GM18870 (cell line): Measurements from ENCODE around the gene PTPRD.
"Not testable (repeated sequence)": the region's sequence is repeated elsewhere in the genome, so short reads cannot be mapped to it uniquely, and the experiment has no call there.

Source experiments
- ATAC-seq: cut with Tn5 transposase; IDR thresholded peaks from one replicate; pipeline ENCODE4 v1.9.1; 2021; ENCODE audit warnings: moderate library complexity; ENCODE audit not compliant: unreplicated experiment

Gene PTPRD

DNA sequence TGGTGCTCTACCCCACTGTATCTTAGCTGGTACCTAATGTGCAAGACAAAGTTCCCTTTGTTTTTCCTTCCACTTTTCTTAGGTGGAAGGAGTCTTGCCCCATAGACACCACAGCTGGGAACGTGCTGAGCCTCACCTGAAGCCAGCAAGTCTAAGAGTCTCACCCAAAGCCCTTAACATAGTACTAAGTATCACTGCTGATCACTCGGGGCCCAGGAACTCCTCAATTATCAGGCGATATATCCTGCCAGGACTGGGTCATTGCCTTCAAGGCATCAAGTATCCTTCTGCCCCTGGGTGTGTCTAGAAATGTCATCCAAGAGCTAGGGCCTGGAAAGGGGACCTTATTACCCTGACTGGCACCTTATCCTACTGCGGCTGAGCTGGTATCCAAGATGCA is 123.9 kb downstream of the PTPRD start:
- no peak for ATAC-seq

GRCh38 chr9:10479172-10479571 is 133.6 kb downstream of the PTPRD start:
- ATAC-seq = no peak

GRCh38 chr9:10449201-10449617 is 163.6 kb downstream of the PTPRD start:
- not testable (repeated sequence) for ATAC-seq

GRCh38 chr9:10447036-10447435 is 165.8 kb downstream of the PTPRD start:
- ATAC-seq = no peak

DNA sequence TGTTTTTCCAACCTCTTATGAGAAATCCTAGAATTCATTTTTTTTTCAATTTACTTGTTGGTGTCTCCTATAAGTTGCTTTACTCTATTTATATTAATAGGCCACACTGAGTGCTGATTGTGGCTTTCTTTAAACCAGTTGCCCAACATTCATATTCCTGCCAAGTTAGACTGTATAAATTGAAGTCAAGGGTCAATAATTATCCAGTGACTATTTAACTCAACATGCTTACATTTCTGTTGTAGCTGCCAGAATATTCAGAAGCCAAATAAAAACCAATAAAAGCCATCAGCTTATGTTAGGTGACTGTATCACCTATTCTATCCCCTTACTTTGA is 169.0 kb downstream of the PTPRD start:
- ATAC-seq = no peak

DNA sequence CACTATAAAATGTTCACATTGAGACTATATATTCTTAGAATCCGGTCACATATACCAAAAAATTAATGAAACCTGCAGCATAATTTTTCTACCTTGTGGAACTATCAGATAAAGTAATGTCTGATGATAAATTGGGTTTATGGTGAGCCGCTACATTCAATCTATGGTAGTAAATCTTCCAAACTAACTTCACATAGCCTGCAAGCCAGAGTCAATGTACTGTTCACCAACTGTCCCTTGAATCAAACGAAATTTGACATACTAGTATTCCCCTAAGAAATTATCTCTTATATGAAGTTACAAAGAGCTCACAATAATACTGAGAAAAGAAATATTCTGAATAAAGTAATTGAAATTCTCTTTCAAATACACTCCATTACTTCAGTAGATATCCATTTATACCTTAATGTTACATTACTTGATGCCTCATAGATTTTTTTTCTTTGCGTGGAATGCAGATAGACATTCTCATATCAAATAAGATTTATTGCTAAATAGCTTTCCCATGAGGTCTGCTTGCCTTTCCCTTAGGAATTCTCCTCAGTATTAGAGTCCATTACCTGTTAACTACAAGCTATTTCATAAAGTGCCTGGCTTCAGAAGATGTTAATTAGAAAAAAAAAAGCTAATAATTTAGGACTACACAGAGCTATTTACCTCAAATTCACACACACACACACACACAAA is 169.5 kb downstream of the PTPRD start:
- no peak for ATAC-seq

- no peak for ATAC-seq
These were observed 173.8 kb downstream of the PTPRD start for GRCh38 chr9:10438955-10439354.

DNA sequence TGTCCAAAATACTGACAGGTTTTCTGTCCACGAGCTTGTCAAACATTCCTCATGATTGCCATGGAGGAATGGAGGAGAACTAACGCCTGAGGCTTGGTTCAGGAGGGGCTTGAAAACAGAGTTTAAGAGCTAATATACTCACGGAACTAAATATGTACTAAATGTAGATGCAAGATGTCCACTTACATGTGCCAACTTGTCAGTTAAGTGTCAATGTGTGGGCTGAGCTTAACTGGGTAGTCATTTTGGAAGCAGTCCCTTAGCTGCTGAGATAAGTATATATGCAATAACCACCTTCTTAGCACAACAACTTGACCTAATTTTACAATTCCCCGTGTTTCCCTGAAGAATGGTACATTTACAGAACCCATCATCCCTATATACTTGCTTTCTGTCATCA is 176.0 kb downstream of the PTPRD start:
- no peak for ATAC-seq

- no peak for ATAC-seq
These were observed 178.4 kb downstream of the PTPRD start for GRCh38 chr9:10434412-10434811.

DNA sequence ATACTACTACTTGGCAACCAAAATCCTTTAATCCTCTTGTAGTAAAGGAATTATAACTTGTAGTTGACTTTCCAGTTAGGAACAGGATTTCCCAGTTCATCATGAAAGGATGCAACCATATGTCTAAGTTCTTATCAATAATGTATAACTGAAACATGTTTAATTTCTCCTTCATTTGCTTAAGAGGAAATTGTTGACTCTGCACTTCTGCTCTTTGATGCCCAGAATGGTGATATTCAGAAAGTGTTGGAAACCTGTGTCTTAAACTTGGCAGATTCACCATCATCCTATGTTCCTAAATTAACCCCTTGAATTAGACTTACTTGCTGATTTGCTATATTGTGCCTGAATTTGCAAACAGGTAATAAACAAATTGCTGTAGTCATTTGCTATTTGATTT is 201.5 kb downstream of the PTPRD start:
- ATAC-seq = no peak

DNA sequence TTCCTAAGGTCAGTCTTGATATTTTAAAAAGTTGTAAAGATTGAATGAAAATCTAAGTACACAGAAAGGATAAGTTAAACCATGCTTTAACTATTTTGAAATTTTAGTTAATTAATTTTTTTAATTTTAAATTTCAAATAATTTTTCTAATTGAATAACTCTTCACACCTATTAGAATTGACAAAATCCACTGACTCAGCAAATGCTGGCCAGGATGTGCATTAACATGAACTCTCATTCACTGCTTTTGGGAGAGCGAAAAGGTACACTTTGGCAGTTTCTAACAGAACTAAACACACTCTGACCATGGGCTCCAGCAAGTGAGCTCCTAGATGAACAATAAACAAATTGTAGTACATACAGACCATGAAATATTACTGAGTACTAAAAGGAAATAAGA is 209.5 kb downstream of the PTPRD start:
- ATAC-seq = no peak

DNA sequence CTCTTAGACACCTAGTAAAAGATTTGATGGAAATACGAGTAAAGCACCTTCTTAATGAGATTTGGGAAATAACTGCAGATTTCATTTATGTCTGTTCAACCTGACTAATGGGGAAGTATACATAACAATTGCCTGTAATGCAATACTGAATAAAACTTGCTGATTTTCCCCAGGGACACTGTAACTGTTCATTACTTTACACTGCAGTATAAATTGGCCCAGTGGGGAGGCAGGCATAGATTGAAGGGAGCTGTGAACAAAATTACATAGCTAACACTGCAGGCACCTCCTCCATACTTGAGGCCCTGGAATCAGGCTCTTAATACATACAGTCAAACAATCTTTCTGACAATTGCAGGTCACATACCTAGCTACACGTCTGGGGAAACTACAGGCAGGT is 216.2 kb downstream of the PTPRD start:
- no peak for ATAC-seq

DNA sequence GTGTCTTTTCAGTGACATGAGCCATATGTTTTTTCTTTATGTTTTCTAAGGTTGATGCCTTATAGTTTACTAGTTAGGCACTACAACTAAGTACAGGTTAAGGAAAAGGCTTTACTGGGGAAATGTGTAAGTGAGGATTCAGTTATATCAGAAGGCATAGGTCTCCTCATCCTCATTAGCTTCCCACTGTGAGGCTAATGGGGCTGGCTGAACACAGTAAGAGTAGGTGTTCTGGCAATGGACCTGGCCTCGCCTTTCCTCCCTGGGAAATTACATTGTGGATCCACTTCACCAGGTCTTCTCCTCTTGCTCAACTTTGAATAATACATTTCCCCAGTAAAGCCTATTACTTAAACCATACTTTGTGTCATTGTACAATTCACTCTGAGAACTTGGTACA is 225.5 kb downstream of the PTPRD start:
- ATAC-seq = no peak

GRCh38 chr9:10371824-10372223 is 241.0 kb downstream of the PTPRD start:
- ATAC-seq = no peak

- peak; percentile 92 for ATAC-seq
These were observed 246.5 kb downstream of the PTPRD start for GRCh38 chr9:10366171-10366779.

DNA sequence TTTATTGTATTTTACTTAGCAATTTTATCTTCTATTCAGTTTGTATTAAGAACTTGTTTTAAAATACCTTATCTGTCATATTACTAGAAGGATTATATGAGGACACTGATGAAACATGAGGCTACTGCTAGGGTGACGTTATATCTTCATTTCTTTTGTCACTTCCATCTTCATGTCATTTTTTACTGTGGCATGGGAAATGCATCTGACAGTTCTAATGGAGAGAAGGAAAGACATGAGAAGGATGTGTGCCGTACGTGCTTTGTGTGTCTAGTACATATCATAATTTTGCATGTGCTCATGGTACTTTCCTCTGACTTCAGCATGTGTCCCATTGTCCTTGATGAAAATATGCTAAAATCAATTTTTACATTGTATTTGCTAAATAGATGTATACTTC is 258.2 kb downstream of the PTPRD start:
- ATAC-seq = no peak

DNA sequence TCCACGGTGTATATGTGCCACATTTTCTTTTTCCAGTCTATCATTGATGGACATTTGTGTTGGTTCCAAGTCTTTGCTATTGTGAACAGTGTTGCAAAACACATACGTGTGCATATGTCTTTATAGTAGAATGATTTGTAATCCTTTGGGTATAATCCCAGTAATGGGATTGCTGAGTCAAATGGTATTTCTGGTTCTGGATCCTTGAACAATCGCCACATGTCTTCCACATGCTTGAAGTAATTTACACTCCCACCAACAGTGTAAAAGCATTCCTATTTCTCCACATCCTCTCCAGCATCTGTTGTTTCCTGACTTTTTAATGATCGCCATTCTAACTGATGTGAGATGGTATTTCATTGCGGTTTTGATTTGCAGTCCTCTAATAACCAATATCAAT is 267.2 kb downstream of the PTPRD start:
- not testable (repeated sequence) for ATAC-seq

DNA sequence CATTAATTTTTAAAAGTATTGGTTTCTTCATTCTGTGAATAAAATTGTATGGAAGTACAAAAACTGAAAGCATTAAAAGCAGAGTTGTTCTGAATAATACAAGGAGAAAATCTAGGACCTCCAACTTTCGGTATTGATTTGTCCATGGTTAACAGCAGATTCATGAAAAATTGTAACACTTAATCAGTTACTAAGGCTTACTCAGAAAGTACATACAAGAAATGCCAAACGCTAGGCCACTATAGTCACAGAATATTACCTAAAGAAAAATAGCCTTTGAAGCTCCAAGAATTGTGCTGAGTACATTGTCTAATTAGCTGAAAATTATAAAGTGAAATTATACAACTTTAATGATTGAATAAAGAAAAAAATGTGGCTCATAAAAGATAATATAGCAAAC is 271.7 kb downstream of the PTPRD start:
- no peak for ATAC-seq

- ATAC-seq = no peak
These were observed 273.6 kb downstream of the PTPRD start for GRCh38 chr9:10339152-10339551.

DNA sequence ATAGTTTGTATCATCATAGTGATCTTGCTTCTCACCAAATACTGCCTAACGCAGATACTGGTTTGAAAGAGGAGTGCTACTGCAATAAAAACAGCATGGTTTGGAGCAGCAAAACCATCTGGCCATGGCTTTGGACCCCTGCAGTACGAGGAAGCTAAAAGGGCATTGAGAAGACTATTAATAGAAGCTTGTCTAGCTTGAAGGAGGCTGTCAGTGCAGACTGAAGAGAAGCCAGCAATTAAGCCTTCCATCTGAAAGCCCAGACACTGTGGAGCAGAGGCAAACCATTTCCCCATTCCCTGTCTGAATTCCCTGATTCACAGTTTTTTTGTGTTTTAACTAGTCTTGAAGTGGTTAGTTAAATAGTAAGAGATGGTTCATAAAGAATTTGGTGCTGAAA is 281.6 kb downstream of the PTPRD start:
- ATAC-seq = no peak

DNA sequence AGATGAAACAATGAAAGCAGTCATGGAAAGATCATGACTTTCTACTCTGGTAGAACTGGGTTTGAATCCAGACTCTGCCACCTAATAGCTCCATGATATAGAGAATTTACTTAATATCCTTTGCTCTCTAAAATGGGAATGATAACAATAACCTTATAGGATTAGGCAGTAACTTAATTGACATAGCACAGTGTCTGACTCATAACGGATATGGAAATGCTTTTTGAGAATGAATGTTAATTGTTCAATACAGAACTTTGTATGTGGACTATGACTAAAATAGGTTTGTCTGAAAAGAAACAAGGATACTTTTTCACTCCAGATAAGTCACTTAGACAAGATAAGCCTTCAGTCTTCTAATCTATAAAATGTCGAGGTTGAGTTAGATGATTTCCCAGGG is 330.7 kb downstream of the PTPRD start:
- ATAC-seq = no peak

GRCh38 chr9:10274988-10275387 is 337.8 kb downstream of the PTPRD start:
- no peak for ATAC-seq

GRCh38 chr9:10274175-10274574 is 338.6 kb downstream of the PTPRD start:
- no peak for ATAC-seq
